IPS-18c (cell line): ENCODE data around the gene GUCA1C.

ENCODE experiments used
- H3K4me3 ChIP-seq: 2 replicates; pipeline ENCODE4 v1.7.0; 2013; ENCODE audit warnings: low read depth, mild to moderate bottlenecking, low read length, moderate library complexity; ENCODE audit not compliant: insufficient read depth
- H3K9me3 ChIP-seq: one replicate; pipeline ENCODE4 v1.6.1; 2013; ENCODE audit warnings: mild to moderate bottlenecking, low read length, moderate library complexity; ENCODE audit not compliant: control insufficient read depth, insufficient read depth

Gene GUCA1C

DNA sequence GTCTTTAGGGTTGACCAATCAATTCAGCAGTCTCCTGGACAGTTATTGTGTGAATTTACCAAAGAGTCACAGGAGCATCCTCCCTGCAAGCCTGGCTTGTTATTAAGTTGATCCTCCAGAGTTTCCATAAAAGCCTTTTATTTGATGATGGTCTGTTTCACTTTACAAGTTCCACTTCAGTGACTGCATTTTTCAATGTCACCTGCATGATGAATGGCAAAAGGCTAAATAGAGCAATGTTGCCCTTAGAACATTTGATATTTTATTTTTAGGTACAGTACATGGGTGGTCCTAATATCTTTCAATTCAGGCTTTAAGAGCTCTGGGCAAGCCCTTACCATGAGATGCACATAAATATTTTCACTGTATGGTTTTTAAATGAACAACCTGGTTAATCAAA is 22.6 kb downstream of the GUCA1C start:
- peaks cover 2% of the 10 kb centered on the region for H3K9me3 ChIP-seq
- H3K4me3 ChIP-seq, result no peak overlapping the region

- Histone ChIP-seq H3K9me3 (no peaks in the 10 kb centered on the region), H3K4me3 (no peak overlapping the region)
These were observed 34.8 kb downstream of the GUCA1C start for GRCh38 chr3:108918866-108919265.

GRCh38 chr3:108914774-108915641 is 38.7 kb downstream of the GUCA1C start:
- Histone ChIP-seq H3K9me3 (no peaks in the 10 kb centered on the region), H3K4me3 (no peak overlapping the region)

DNA sequence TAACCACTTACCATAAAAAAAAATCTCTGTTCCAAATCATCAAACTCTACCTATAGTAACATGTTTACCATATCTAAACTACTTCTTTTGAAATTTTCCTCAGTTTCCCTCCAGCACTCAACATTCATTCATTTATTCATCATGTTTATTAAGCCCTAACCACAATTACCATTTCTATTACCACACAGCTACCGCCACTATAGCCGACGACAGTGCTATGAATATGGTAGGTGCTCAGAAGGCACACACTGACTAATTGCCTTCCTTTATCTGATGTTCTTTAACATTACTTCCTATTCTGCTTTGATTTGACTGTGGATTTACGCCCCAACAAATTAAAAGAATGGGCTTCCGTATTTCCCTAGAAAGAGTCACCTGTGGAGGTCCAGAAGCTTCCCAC is 43.9 kb downstream of the GUCA1C start:
- Histone ChIP-seq H3K4me3 (no peak overlapping the region), H3K9me3 (no peaks in the 10 kb centered on the region)

GRCh38 chr3:108907194-108907593 is 46.5 kb downstream of the GUCA1C start:
- Histone ChIP-seq H3K4me3 (no peak overlapping the region), H3K9me3 (no peaks in the 10 kb centered on the region)

GRCh38 chr3:108899530-108899929 is 54.1 kb downstream of the GUCA1C start:
- no peak overlapping the region for H3K4me3 ChIP-seq
- no peaks in the 10 kb centered on the region for H3K9me3 ChIP-seq

DNA sequence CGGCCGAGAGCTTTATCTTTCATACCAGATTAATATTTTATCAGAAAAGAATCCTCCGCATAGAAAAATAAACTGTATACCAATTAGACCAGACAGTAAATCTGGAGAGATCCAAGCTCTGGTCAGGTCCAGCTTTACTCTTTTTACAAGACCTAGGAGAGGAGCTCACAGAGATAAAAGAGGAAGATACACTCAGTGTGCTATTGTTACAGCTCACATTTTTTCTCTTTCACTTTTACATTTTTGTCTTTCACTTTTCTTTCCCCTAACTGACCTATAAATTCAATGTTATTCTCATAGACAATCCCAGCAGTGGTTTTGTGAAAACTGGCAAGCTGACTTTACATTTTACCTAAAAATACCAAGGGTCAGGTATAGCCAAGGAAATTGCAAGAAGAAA is 55.8 kb downstream of the GUCA1C start:
- H3K9me3 ChIP-seq, result no peaks in the 10 kb centered on the region
- no peak overlapping the region for H3K4me3 ChIP-seq

DNA sequence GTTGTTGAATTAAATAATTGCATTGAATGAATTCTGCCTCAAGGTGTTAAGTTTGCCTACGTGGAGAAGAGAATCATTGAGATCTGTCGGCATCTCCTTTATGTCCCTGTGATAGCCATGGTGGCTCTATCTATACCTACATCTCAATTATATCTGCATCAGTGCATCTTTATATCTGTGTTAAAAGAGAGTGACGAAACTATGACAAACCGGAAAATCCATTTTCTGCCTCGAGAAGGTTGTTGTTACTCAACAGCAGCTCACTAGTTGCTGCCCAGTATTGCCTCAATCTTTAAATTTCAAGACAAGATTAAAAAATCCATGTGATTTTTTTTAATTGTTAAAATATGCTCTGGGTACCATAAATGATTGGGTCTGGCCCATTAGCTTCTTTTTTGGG is 58.7 kb downstream of the GUCA1C start:
- no peak overlapping the region for H3K4me3 ChIP-seq
- H3K9me3 ChIP-seq, result no peaks in the 10 kb centered on the region

DNA sequence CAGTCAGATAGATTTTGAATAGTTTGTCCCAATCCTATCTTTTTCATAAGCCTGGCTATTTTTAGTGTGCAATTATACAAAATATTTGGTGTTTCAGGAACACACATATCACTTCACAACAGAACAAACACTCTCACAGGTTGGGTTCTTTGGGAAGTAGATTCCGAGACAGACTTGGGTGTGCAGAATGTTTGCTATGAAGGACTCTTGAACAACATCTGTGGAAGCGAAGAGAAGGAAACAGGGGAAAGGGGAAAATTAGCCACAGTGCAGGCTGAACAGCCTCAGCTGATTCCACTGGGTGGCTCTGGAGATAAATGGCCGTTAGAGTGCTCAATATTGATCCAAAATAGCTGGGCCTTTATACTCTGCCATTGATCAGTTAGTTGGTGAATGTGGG is 61.8 kb downstream of the GUCA1C start:
- no peak overlapping the region for H3K4me3 ChIP-seq
- H3K9me3 ChIP-seq, result no peaks in the 10 kb centered on the region

DNA sequence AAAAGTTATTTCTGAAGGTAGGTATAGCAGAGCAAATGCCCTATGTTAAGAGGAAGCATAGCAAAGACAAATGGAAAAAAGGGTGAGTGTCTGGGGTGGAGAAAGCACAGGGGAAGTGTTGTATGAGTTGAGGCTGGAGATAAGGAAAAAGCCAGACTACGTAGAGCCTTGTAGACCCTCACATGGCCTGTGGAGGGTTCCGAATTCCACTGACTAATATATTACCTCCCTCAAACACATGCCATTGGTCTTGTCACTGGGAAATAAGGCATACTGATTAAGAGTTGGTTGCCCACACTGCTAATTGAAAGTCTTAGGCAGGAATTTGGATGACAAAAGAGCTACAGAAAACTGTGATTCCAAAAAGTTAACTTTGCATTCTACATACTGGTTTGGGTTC is 65.9 kb downstream of the GUCA1C start:
- Histone ChIP-seq H3K9me3 (no peaks in the 10 kb centered on the region), H3K4me3 (no peak overlapping the region)

DNA sequence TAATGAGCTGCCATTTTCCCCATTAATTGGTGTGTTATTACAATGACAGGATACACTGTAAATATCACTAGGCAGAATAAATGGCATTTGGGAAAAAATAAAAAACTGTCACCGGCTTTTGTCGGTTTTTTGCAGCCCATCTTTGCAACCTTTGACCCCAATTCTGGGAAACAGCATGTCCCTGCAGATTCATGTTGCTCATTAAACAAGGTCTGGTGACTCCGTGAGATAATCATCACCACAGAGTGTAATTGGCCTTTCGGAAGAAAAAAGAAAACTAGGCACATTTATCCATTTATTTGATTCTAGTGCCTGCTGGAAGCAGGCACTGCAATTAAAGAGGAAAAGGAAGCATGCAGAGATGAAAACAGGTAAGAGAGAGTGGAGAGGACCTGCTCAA is 66.6 kb downstream of the GUCA1C start:
- no peaks in the 10 kb centered on the region for H3K9me3 ChIP-seq
- H3K4me3 ChIP-seq, result no peak overlapping the region

DNA sequence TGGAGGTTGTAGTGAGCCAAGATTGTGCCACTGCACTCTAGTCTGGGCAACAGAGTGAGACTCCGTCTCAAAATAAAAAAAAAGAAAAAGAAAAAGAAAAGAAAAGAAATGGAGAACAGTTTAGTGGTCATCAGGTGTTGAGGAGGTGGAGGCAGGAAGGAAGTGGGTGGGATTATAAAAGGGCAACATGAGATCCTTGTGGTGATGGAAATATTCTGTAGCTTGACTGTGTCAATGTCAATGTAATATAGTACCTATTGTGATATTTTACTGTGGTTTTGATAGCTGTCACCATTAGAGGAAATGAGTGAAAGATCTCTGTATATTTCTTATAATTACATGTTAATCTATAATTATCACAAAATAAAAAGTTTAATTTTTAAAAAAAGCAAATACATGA is 70.3 kb downstream of the GUCA1C start:
- Histone ChIP-seq H3K4me3 (no peak overlapping the region), H3K9me3 (no peaks in the 10 kb centered on the region)

- Histone ChIP-seq H3K9me3 (no peaks in the 10 kb centered on the region), H3K4me3 (no peak overlapping the region)
These were observed 70.9 kb downstream of the GUCA1C start for GRCh38 chr3:108882762-108883161.

DNA sequence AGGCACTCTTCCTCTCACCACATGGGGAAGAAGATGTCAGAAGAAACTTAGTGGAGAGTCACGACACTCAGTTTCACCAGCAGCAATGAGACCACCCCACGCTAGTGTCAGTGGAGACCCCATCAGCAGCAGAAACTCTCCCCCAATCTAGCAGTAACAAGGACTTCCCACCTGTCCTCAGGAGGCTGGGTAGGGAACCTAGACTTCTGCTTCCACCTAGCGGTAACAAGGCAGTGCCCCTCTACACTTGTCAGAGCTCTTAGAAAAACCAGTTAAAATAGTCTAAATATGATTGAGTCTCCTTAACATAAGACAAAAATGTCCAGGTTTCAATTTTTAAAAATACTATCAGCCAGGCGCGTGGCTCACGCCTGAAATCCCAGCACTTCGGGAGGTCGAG is 73.8 kb downstream of the GUCA1C start:
- H3K4me3 ChIP-seq, result no peak overlapping the region
- no peaks in the 10 kb centered on the region for H3K9me3 ChIP-seq

- Histone ChIP-seq H3K4me3 (no peak overlapping the region), H3K9me3 (no peaks in the 10 kb centered on the region)
These were observed 75.8 kb downstream of the GUCA1C start for GRCh38 chr3:108877901-108878300.

DNA sequence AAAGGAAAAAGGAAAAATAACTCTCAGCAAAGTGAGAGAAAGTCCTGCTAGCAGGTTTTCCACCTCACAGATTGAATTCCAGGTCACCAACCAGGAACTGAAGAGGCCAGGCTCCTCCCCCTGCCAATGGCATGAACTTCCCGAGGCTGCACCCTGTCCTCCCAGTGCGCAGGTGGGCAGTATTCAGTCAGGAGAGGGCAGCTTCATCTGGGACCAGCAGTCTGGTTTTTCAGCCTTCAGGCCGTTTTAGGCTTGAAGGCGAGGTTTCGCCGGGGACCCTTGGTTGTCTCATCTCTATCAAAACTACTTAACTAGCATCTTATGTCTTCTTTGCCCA is 89.9 kb downstream of the GUCA1C start:
- Histone ChIP-seq H3K4me3 (no peak overlapping the region), H3K9me3 (no peaks in the 10 kb centered on the region)

DNA sequence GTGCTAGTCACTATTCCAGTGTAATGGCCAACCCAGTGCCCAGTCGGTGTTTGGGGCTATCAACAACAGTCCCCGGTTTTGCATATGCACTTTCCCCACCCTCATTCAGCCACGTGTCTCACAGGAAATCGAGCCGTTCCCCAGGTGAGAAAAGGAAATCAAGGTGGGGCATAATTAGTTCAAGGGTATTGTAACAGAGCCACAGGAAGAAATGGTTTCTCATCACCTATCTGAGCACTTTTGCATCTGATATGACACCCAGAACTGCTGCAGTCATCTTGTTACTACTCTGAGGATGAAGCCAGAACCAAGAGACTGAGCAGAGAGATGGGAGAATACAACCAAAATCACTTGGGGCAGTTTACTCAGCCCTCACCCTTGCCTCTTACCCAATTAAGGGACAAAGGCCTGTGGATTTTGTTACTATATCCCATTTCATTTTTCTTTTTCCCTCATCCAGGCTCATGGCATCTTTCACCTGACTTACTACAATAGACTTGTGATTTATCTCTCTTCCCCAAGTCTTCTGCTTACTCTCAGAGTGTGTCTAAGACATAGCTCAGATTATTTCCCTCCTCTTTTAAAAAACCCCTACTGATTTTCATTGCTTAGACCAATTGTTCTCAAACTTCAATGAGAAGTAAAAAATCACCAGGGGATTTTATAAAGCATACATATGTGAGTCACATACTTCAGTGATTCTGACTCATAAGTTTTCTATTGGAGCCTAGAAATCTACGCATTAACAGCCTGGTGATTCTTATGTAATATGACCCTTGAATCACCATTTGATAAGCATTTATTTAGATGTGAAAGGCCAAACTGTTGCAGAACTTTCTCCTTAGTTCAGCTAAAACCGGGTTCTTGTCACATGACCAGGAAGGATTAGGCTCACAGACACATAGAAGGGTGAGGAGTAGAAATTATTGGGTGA is 90.5 kb downstream of the GUCA1C start:
- no peak overlapping the region for H3K4me3 ChIP-seq
- no peaks in the 10 kb centered on the region for H3K9me3 ChIP-seq

DNA sequence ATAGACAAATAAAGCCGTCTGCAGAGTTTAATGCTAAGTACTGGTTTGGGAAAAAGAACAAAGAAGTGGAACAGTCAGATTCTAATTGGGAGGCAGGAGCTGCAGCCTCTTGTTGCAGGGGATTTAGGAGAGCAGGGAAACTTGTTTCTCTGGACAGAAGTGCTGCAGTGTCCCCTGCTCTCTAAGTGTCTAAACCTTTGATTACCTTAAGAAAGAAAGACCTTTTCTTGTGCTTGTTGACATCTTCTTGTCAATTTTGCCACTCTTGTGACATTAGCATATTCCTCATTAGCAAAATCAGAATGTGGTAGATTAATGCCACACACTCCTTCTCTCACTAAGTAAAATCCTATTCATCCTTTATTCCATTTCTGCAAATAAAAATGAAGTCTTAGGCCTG is 92.3 kb downstream of the GUCA1C start:
- H3K9me3 ChIP-seq, result no peaks in the 10 kb centered on the region
- no peak overlapping the region for H3K4me3 ChIP-seq
